ENCODE measurements around the gene SMURF1. TPM values are rescaled to one million over a fixed set of nuclear protein-coding genes. Genes with fewer than 3 reads are reported as not detected.

SMURF1 gene
- total and polyA plus RNA-seq, 2 of the 8 experiments (the other 6 are each of a cell fraction or from before 2014, with no cell fraction given): 9.6 to 24.5 TPM

DNA sequence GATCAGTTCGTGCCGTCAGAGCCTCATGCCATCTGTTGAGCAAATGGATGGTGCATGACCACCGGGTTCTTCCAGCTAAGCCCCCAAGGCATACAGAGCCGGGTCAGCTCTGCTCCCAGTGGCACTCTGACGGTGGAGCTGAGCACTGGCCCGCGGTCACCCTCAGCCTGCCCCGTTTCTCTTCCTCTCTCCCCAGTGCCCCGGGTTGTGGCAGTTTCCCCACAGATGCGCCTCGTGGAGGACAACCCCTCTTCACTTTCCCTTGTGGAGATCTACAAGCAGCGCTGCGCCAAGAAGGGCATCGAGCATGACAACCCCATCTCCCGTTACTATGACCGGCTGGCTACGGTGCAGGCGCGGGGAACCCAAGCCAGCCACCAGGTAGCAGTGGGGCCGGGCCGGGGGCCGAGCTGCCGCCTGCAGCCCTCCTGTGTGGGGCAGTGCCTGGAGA, 135.7 kb downstream of the SMURF1 start (continued):
- TF ChIP-seq POU5F1 (IDR thresholded peaks at IDR 0.05; ENCODE audit: low read depth, low read length): no peak
- no peak for TF ChIP-seq TBP (IDR thresholded peaks at IDR 0.05; ENCODE audit: low read depth, low read length)

Data from H1 (cell line).